Gastrocnemius medialis (tissue), 4 donors: Measurements from ENCODE around the gene MARK3. TPM values are rescaled to one million over a fixed set of nuclear protein-coding genes. Genes with fewer than 3 reads are reported as not detected.

Experiments used
- ATAC-seq, 2 donors: fragments of 150-250 bp; one replicate each; pipeline ENCODE4 v1.9.1; 2016
- DNase-seq, 2 donors: peaks; one replicate each; pipeline ENCODE4 v3.0.0-alpha.2; 2019
- H3K27ac ChIP-seq, 4 donors: fragments of 200-600 bp; sonication (generic); 1 replicate in 1 of 4; 2 replicates in 3 of 4; pipeline ENCODE4 v1.5.1; 2016 to 2018; ENCODE audit warnings: mild to moderate bottlenecking in 2 of 4, moderate library complexity in 1 of 4
- H3K27me3 ChIP-seq, 3 donors: fragments of 200-600 bp; sonication (generic) in 2 of 3; 1 replicate in 1 of 3; 2 replicates in 2 of 3; pipeline versions ENCODE4 v1.5.1 to v1.6.0; 2016 to 2019; ENCODE audit warnings: mild to moderate bottlenecking in 1 of 3, moderate library complexity in 1 of 3
- H3K36me3 ChIP-seq, 2 donors: fragments of 200-600 bp; sonication (generic) in 1 of 2; one replicate each; pipeline ENCODE4 v1.5.1; 2017 to 2018
- H3K4me1 ChIP-seq, 2 donors: fragments of 200-600 bp; sonication (generic) in 1 of 2; one replicate each; pipeline ENCODE4 v1.5.1; 2016 to 2017; ENCODE audit warnings: mild to moderate bottlenecking in 2 of 2
- H3K4me3 ChIP-seq, 4 donors: fragments of 200-600 bp; sonication (generic) in 3 of 4; 1 replicate in 1 of 4; 2 replicates in 3 of 4; pipeline ENCODE4 v1.5.1; 2016 to 2019; ENCODE audit warnings: mild to moderate bottlenecking in 2 of 4
- H3K9me3 ChIP-seq, 3 donors: fragments of 200-600 bp; sonication (generic) in 2 of 3; 1 replicate in 1 of 3; 2 replicates in 2 of 3; pipeline ENCODE4 v1.5.1; 2016 to 2019
- POLR2A ChIP-seq, 2 donors: fragments of 450-650 bp; IDR thresholded peaks; one replicate each; pipeline ENCODE4 v1.6.1; 2017; ENCODE audit warnings: antibody characterized with exemption in 2 of 2, mild to moderate bottlenecking in 2 of 2, moderate library complexity in 2 of 2
- in situ Hi-C, 4 donors: fragments of 200-750 bp; cut with MboI; loops; one replicate each; pipeline versions ENCODE4 v1.15.0 to v1.8.0; 2017; ENCODE audit warnings: low sequenced_read_pairs in 4 of 4
- intact Hi-C: fragments of 100-400 bp; cut with DNase I; formaldehyde crosslinking; loops from one replicate; pipeline ENCODE4 v1.15.1; 2023; ENCODE audit warnings: low total_unique reads
- total RNA-seq, 4 donors: library from RNA; depleted of rRNA; stranded (reverse); fragments of >200 nt; gene quantifications; one replicate each; pipeline versions ENCODE4 v1.1.0 to v1.2.3, GENCODE V29; 2016
- TF ChIP-seq, protein P1 (sequence below), 5 experiments: fragments of 450-650 bp in 3 of 5; fragments of 200-600 bp in 2 of 5; sonication (generic) in 2 of 5; IDR thresholded peaks in 4 of 5; conservative IDR thresholded peaks in 1 of 5; 1 replicate in 4 of 5; 2 replicates in 1 of 5; pipeline ENCODE4 v1.5.1; 2016 to 2019; ENCODE audit warnings: antibody characterized with exemption in 5 of 5, mild to moderate bottlenecking in 3 of 5, moderate library complexity in 3 of 5

MARK3 gene
- total RNA-seq, 4 donors from 2014 or later: 60.2 to 73.1 (median 71.6) TPM

DNA sequence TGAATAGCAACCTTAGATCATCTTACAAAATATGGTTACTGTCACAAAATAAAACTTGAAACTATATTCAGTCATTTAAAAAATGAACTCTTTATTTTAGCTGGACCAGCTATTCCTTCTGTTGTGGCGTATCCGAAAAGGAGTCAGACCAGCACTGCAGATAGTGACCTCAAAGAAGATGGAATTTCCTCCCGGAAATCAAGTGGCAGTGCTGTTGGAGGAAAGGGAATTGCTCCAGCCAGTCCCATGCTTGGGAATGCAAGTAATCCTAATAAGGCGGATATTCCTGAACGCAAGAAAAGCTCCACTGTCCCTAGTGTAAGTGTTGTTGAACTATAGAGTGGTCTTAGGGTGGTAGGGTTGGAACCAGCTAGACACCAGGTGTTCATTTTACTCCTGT, 89.7 kb downstream of the MARK3 start:
- Histone ChIP-seq H3K4me1 (no peaks in the 10 kb centered on the region), H3K4me3 (no peak overlapping the region), H3K27ac (no peak overlapping the region), H3K9me3 (no peaks in the 10 kb centered on the region), H3K27me3 (no peaks in the 10 kb centered on the region), H3K36me3 (peaks cover 0 to 64% of the 10 kb centered on the region in 2 donors)
- in situ Hi-C loops: no loop called here
- DNase-seq: no peak
- intact Hi-C loops: no loop called here
- no peak for ATAC-seq
- no peak for TF ChIP-seq POLR2A (IDR thresholded peaks at IDR 0.05)
- TF ChIP-seq, protein P1, sequence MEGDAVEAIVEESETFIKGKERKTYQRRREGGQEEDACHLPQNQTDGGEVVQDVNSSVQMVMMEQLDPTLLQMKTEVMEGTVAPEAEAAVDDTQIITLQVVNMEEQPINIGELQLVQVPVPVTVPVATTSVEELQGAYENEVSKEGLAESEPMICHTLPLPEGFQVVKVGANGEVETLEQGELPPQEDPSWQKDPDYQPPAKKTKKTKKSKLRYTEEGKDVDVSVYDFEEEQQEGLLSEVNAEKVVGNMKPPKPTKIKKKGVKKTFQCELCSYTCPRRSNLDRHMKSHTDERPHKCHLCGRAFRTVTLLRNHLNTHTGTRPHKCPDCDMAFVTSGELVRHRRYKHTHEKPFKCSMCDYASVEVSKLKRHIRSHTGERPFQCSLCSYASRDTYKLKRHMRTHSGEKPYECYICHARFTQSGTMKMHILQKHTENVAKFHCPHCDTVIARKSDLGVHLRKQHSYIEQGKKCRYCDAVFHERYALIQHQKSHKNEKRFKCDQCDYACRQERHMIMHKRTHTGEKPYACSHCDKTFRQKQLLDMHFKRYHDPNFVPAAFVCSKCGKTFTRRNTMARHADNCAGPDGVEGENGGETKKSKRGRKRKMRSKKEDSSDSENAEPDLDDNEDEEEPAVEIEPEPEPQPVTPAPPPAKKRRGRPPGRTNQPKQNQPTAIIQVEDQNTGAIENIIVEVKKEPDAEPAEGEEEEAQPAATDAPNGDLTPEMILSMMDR (IDR thresholded peaks at IDR 0.05 in 4 of 5, conservative IDR thresholded peaks at IDR 0.05 in 1 of 5): no peak

DNA sequence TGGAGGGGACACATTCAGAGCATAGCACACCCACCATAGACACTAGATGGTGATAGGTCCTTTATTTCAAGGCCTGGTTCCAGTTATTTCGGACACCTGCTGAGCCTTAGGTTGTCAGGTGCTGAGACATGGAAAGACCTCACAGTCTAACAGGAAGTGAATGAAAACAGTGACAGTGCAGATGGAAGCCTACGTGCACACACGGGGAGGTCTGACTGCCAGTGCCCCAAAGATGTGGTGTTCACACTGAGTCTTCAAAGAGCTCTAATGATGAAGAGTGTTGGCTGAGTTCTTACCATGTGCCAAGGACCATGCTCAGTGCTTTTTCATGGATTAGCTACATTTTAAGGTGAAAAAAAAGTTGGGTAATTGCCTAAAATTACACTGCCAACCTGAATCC, 90.8 kb downstream of the MARK3 start:
- TF ChIP-seq, protein P1 (IDR thresholded peaks at IDR 0.05 in 4 of 5, conservative IDR thresholded peaks at IDR 0.05 in 1 of 5): no peak
- TF ChIP-seq POLR2A (IDR thresholded peaks at IDR 0.05): no peak
- Histone ChIP-seq H3K4me3 (no peak overlapping the region), H3K27me3 (no peaks in the 10 kb centered on the region), H3K4me1 (no peaks in the 10 kb centered on the region), H3K36me3 (peaks cover 0 to 70% of the 10 kb centered on the region in 2 donors), H3K27ac (no peak overlapping the region), H3K9me3 (no peaks in the 10 kb centered on the region)
- in situ Hi-C loops (no loop called here), intact Hi-C loops (no loop called here)
- no peak for ATAC-seq
- DNase-seq: no peak

DNA sequence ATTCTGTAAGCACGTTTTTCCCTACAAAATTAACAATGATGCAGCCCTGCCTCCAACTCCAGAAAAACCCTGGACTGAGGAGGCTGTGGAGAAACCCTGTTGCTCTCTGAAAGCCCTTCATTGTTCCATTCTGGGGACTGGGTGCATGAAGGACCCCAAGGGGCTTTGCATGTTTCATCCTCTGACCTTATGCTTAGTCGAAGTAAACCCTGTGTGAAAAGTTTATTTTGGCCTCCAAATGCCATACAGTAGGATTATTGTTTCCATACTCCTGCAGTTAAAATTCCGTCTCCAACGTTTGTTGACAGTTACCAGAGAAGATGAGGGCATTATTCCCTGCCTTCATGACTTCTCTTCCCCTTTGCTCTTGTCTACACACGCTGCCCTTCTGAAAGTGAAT, 91.4 kb downstream of the MARK3 start:
- DNase-seq (no peak), ATAC-seq (no peak)
- TF ChIP-seq, protein P1 (IDR thresholded peaks at IDR 0.05 in 4 of 5, conservative IDR thresholded peaks at IDR 0.05 in 1 of 5): no peak
- H3K27ac ChIP-seq: no peak overlapping the region
- peaks cover 0 to 69% of the 10 kb centered on the region in 2 donors for H3K36me3 ChIP-seq
- intact Hi-C loops (no loop called here), in situ Hi-C loops (no loop called here)
- H3K4me1 ChIP-seq: no peaks in the 10 kb centered on the region
- H3K27me3 ChIP-seq: no peaks in the 10 kb centered on the region
- H3K9me3 ChIP-seq: no peaks in the 10 kb centered on the region
- H3K4me3 ChIP-seq: no peak overlapping the region

DNA sequence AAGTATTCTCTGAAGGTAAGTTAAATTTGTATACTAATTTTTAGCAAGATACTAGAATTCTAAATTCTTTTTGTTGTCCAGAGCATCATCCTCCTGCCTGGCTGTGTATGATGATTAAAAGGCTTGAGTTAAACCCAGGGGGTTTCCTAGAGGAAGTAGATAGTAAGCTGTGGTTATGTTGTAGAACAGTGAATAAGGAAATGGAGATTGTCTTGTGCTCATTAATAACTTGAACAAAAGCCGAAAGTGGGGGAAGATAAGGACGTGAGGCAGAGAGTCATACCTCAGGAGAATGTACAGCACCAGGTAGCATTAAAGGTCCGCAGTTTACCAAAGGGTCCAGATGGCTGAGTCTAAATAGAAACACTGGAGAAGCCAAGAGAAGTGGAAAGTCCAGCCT, 95.4 kb downstream of the MARK3 start:
- ATAC-seq (no peak), DNase-seq (no peak)
- Histone ChIP-seq H3K27ac (no peak overlapping the region), H3K36me3 (peaks cover 0 to 58% of the 10 kb centered on the region in 2 donors), H3K27me3 (no peaks in the 10 kb centered on the region), H3K4me1 (no peaks in the 10 kb centered on the region), H3K9me3 (no peaks in the 10 kb centered on the region), H3K4me3 (no peak overlapping the region)
- in situ Hi-C loops: no loop called here
- TF ChIP-seq, protein P1 (IDR thresholded peaks at IDR 0.05 in 4 of 5, conservative IDR thresholded peaks at IDR 0.05 in 1 of 5): no peak
- no peak for TF ChIP-seq POLR2A (IDR thresholded peaks at IDR 0.05)
- intact Hi-C loops: no loop called here

DNA sequence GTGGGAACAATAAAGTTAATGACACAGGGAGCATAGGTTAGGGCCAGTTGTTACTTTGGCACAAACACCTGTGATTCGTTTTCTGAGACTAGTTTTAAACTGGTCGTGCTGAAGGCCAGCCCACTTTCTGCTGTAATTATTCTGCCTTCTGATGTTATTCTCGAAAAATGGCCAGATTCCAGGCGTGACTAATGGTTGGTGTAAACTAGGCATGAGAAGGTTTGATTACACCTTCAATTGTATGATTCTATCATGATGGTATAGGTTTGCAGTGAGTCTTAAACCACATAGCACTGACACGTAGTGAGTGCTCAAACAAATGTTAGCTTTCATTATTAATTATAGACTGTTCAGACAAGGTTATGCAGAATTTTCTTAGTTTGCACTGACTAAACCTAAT, 98.4 kb downstream of the MARK3 start:
- intact Hi-C loops (no loop called here), in situ Hi-C loops (no loop called here)
- Histone ChIP-seq H3K9me3 (no peaks in the 10 kb centered on the region), H3K4me3 (no peak overlapping the region), H3K36me3 (peaks cover 0 to 44% of the 10 kb centered on the region in 2 donors), H3K27ac (peak overlapping the region in 1 of 4 donors; percentile 17), H3K4me1 (peaks cover 13 to 16% of the 10 kb centered on the region in 2 donors), H3K27me3 (no peaks in the 10 kb centered on the region)
- TF ChIP-seq, protein P1 (IDR thresholded peaks at IDR 0.05 in 4 of 5, conservative IDR thresholded peaks at IDR 0.05 in 1 of 5): no peak
- TF ChIP-seq POLR2A (IDR thresholded peaks at IDR 0.05): no peak
- no peak for ATAC-seq
- no peak for DNase-seq
